Activated B cell treated with CpG ODN at 0.5 μM for 24 hours (primary cell): ENCODE results near the gene PLD4. TPM values are rescaled to one million over a fixed set of nuclear protein-coding genes. Genes with fewer than 3 reads are reported as not detected.
"Not testable (repeated sequence)": the region's sequence is repeated elsewhere in the genome, so short reads cannot be mapped to it uniquely, and the experiment has no call there.

Experiments
- ATAC-seq: fragments of 200-7000 bp; cut with Tn5 transposase; one replicate; pipeline ENCODE4 v1.10.0; 2021; ENCODE audit warnings: low read depth, mild to moderate bottlenecking, moderate library complexity
- CTCF ChIA-PET: fragments of 350-600 bp; sonication (Branson Sonifier 250); formaldehyde crosslinking; loops from one replicate; lab custom pipeline; 2021; ENCODE audit warnings: antibody characterized with exemption; lab: Charles Lee
- POLR2A ChIA-PET: fragments of 350-600 bp; sonication (Branson Sonifier 250); formaldehyde crosslinking; loops from one replicate; lab custom pipeline; 2021; ENCODE audit warnings: antibody characterized with exemption; lab: Charles Lee
- DNase-seq: peaks from one replicate; pipeline ENCODE4 v3.0.0; 2022
- H3K27ac Mint-ChIP-seq: one replicate; pipeline ENCODE4 v1.8.0; 2020; ENCODE audit warnings: mixed read lengths
- H3K27me3 Mint-ChIP-seq: one replicate; pipeline ENCODE4 v1.8.0; 2021; ENCODE audit warnings: mixed read lengths
- H3K36me3 Mint-ChIP-seq: one replicate; pipeline ENCODE4 v1.8.0; 2021; ENCODE audit warnings: low read depth, mixed read lengths
- H3K4me1 Mint-ChIP-seq: one replicate; pipeline ENCODE4 v1.8.0; 2021; ENCODE audit warnings: mixed read lengths
- H3K4me3 Mint-ChIP-seq: one replicate; pipeline ENCODE4 v1.8.0; 2020; ENCODE audit warnings: mild to moderate bottlenecking, mixed read lengths
- H3K9me3 Mint-ChIP-seq: one replicate; pipeline ENCODE4 v1.8.0; 2020; ENCODE audit warnings: mixed read lengths
- CTCF ChIP-seq: fragments of 200-600 bp; IDR thresholded peaks from one replicate; pipeline ENCODE4 v1.8.0; 2022; ENCODE audit warnings: antibody characterized with exemption, mild to moderate bottlenecking
- intact Hi-C: fragments of 100-400 bp; cut with micrococcal nuclease; formaldehyde crosslinking; loops from one replicate; pipeline ENCODE4 v1.15.1; 2024
- total RNA-seq: library from RNA; stranded (reverse); gene quantifications from 2 replicates; pipeline ENCODE4 v1.2.3, GENCODE V29; 2022

PLD4 gene
- total RNA-seq, 1 donor from 2014 or later = 473 TPM

- ChIA-PET CTCF (no interaction called here), POLR2A (interaction anchor here (1.4 kb wide), 1 partner anchor 8 kb away, joined by 3 read pairs; no protein-coding TSS in a partner anchor)
- no peaks in the 10 kb centered on the region for H3K36me3 Mint-ChIP-seq
- ATAC-seq = no peak
- DNase-seq = no peak
- H3K9me3 Mint-ChIP-seq = peaks cover 12% of the 10 kb centered on the region
- TF ChIP-seq CTCF = no peak
- no peak overlapping the region for H3K27ac Mint-ChIP-seq
- H3K27me3 Mint-ChIP-seq = peaks cover 19% of the 10 kb centered on the region
- H3K4me3 Mint-ChIP-seq = no peak overlapping the region
- peaks cover 10% of the 10 kb centered on the region for H3K4me1 Mint-ChIP-seq
- intact Hi-C loops = no loop called here
Measured at GRCh38 chr14:104908303-104908702, 16.4 kb upstream of the PLD4 start.

- no peak overlapping the region for H3K4me3 Mint-ChIP-seq
Measured at GRCh38 chr14:104912053-104912452, 12.6 kb upstream of the PLD4 start.

DNA sequence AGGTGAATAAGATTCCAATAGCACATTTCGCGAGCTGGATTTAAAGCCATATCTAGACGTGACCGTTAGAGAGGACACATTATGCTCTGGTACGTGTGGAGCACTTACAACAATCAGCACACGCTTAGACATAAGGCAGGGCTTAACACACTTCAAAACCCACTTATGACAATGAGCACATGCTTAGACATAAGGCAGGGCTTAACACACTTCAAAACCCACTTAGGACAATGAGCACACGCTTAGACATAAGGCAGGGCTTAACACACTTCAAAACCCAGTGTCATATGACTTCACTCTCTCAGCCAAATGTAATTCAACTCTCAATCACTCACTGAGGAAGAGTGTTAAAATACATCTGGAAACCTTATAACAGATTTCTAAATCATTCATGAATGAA is 11.2 kb upstream of the PLD4 start:
- no peak overlapping the region for H3K27ac Mint-ChIP-seq
- POLR2A ChIA-PET = interaction anchor here (0.6 kb wide), 1 partner anchor 75 kb away, joined by 7 read pairs; no protein-coding TSS in a partner anchor
- H3K4me1 Mint-ChIP-seq = no peaks in the 10 kb centered on the region
- no peaks in the 10 kb centered on the region for H3K36me3 Mint-ChIP-seq
- no peak overlapping the region for H3K4me3 Mint-ChIP-seq
- H3K27me3 Mint-ChIP-seq = no peaks in the 10 kb centered on the region
- H3K9me3 Mint-ChIP-seq = peaks cover 8% of the 10 kb centered on the region
- no peak for DNase-seq
- CTCF ChIA-PET = no interaction called here
- intact Hi-C loops = no loop called here
- ATAC-seq = no peak
- TF ChIP-seq CTCF = no peak

More at GRCh38 chr14:104912053-104912452, 12.6 kb upstream of the PLD4 start:
- Mint-ChIP-seq H3K9me3 (peaks cover 12% of the 10 kb centered on the region), H3K27me3 (peaks cover 7% of the 10 kb centered on the region), H3K4me1 (no peaks in the 10 kb centered on the region), H3K36me3 (no peaks in the 10 kb centered on the region), H3K27ac (no peak overlapping the region)
- ChIA-PET POLR2A (interaction anchor here (1.2 kb wide), 1 partner anchor 13 kb away, joined by 5 read pairs; the partner anchor contains the start of gene PLD4), CTCF (interaction anchor here (1.3 kb wide), 1 partner anchor 11 kb away, joined by 3 read pairs; no protein-coding TSS in a partner anchor)
- DNase-seq = no peak
- no peak for TF ChIP-seq CTCF
- intact Hi-C loops = no loop called here
- no peak for ATAC-seq

- Mint-ChIP-seq H3K4me3 (no peak overlapping the region), H3K4me1 (peaks cover 26% of the 10 kb centered on the region), H3K9me3 (peaks cover 1% of the 10 kb centered on the region), H3K27me3 (no peaks in the 10 kb centered on the region), H3K27ac (no peak overlapping the region), H3K36me3 (no peaks in the 10 kb centered on the region)
- intact Hi-C loops = no loop called here
- ChIA-PET POLR2A (interaction anchor here (1.7 kb wide), 1 partner anchor 9 kb away, joined by 3 read pairs; no protein-coding TSS in a partner anchor), CTCF (interaction anchor here (0.7 kb wide), 1 partner anchor 16 kb away, joined by 3 read pairs; no protein-coding TSS in a partner anchor)
- no peak for ATAC-seq
- TF ChIP-seq CTCF = no peak
- DNase-seq = no peak
Measured at GRCh38 chr14:104917116-104917515, 7.6 kb upstream of the PLD4 start.

DNA sequence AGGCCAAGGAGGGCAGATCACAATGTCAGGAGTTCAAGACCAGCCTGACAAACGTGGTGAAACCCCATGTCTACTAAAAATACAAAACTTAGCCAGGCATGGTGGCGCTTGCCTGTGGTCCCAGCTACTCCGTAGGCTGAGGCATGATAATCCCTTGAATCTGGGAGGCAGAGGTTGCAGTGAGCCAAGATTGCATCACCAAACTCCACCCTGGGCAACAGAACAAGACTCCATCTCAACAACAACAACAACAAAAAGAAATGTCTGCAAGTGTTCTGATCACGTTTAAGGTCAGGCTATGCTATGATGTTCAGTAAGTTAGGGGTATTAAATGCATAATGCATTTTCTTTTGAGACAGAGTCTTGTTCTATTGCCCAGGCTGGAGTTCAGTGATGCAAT is 6.7 kb upstream of the PLD4 start:
- H3K9me3 Mint-ChIP-seq = no peaks in the 10 kb centered on the region
- H3K27me3 Mint-ChIP-seq = no peaks in the 10 kb centered on the region
- ATAC-seq (no peak), DNase-seq (no peak)
- TF ChIP-seq CTCF = no peak
- no peak overlapping the region for H3K4me3 Mint-ChIP-seq
- POLR2A ChIA-PET = no interaction called here
- CTCF ChIA-PET = no interaction called here
- no peak overlapping the region for H3K27ac Mint-ChIP-seq
- intact Hi-C loops = no loop called here
- H3K36me3 Mint-ChIP-seq = no peaks in the 10 kb centered on the region
- peaks cover 34% of the 10 kb centered on the region for H3K4me1 Mint-ChIP-seq

GRCh38 chr14:104919152-104919992 is 5.3 kb upstream of the PLD4 start:
- DNase-seq, H3K9me3 Mint-ChIP-seq, ATAC-seq, H3K36me3 Mint-ChIP-seq, CTCF ChIA-PET, intact Hi-C loops, H3K4me3 Mint-ChIP-seq, H3K27me3 Mint-ChIP-seq: not testable (repeated sequence)
- POLR2A ChIA-PET = interaction anchor here (0.6 to 7.0 kb wide), 3 partner anchors 16 to 33 kb away, joined by 3 to 114 read pairs (median 5); no protein-coding TSS in a partner anchor
- H3K4me1 Mint-ChIP-seq = peaks cover 48% of the 10 kb centered on the region
- peak overlapping the region; percentile 76 for H3K27ac Mint-ChIP-seq
